Tibial artery (tissue), 4 donors: ENCODE measurements around the gene ALPL.

Source experiments
- DNase-seq, 2 donors: peaks; one replicate each; pipeline ENCODE4 v3.0.0-alpha.2; 2019
- H3K27ac ChIP-seq, 2 donors: fragments of 200-600 bp; sonication (generic) in 1 of 2; 1 replicate in 1 of 2; 2 replicates in 1 of 2; pipeline ENCODE4 v1.5.1; 2018 to 2019; ENCODE audit warnings: mild to moderate bottlenecking in 1 of 2
- H3K27me3 ChIP-seq, 2 donors: fragments of 200-600 bp; sonication (generic) in 1 of 2; one replicate each; pipeline versions ENCODE4 v1.5.1 to v1.6.0; 2016 to 2019
- H3K36me3 ChIP-seq, 3 donors: fragments of 200-600 bp; sonication (generic) in 2 of 3; one replicate each; pipeline ENCODE4 v1.5.1; 2016 to 2019; ENCODE audit warnings: mild to moderate bottlenecking in 2 of 3
- H3K4me1 ChIP-seq, 4 donors: fragments of 200-600 bp; sonication (generic) in 2 of 4; 1 replicate in 3 of 4; 2 replicates in 1 of 4; pipeline ENCODE4 v1.5.1; 2016 to 2019
- H3K4me3 ChIP-seq, 2 donors: fragments of 200-600 bp; sonication (generic) in 1 of 2; 1 replicate in 1 of 2; 2 replicates in 1 of 2; pipeline ENCODE4 v1.5.1; 2018 to 2019; ENCODE audit warnings: mild to moderate bottlenecking in 2 of 2
- H3K9me3 ChIP-seq, 3 donors: fragments of 200-600 bp; sonication (generic) in 1 of 3; one replicate each; pipeline ENCODE4 v1.5.1; 2016 to 2019
- CTCF ChIP-seq, 2 experiments: fragments of 200-600 bp in 1 of 2; fragments of 450-650 bp in 1 of 2; IDR thresholded peaks; one replicate each; pipeline ENCODE4 v1.5.1; 2017 to 2019; ENCODE audit warnings: antibody characterized with exemption in 2 of 2, mild to moderate bottlenecking in 1 of 2, moderate library complexity in 1 of 2
- intact Hi-C: fragments of 100-400 bp; cut with DNase I; formaldehyde crosslinking; loops from one replicate; pipeline ENCODE4 v1.15.0; 2023; ENCODE audit warnings: low total_unique reads

ALPL gene

GRCh38 chr1:21589618-21590017, 80.4 kb downstream of the ALPL start:
- Histone ChIP-seq H3K4me1 (peaks cover 0 to 17% (median 7%) of the 10 kb centered on the region in 4 donors), H3K27me3 (peaks cover 0 to 87% of the 10 kb centered on the region in 2 donors), H3K9me3 (no peaks in the 10 kb centered on the region), H3K27ac (no peak overlapping the region), H3K36me3 (no peaks in the 10 kb centered on the region), H3K4me3 (no peak overlapping the region)
- intact Hi-C loops = no loop called here
- no peak for TF ChIP-seq CTCF (IDR thresholded peaks at IDR 0.05)
- DNase-seq = no peak

- no peak overlapping the region for H3K4me3 ChIP-seq
- H3K27ac ChIP-seq = no peak overlapping the region
- no peaks in the 10 kb centered on the region for H3K36me3 ChIP-seq
- no peak for TF ChIP-seq CTCF (IDR thresholded peaks at IDR 0.05)
- DNase-seq = no peak
- peaks cover 0 to 17% (median 7%) of the 10 kb centered on the region in 4 donors for H3K4me1 ChIP-seq
- intact Hi-C loops = no loop called here
- H3K27me3 ChIP-seq = peaks cover 0 to 87% of the 10 kb centered on the region in 2 donors
- no peaks in the 10 kb centered on the region for H3K9me3 ChIP-seq
Measured at GRCh38 chr1:21590126-21590880, 81.1 kb downstream of the ALPL start.

GRCh38 chr1:21590934-21591333, 81.7 kb downstream of the ALPL start:
- no peak for DNase-seq
- Histone ChIP-seq H3K4me3 (no peak overlapping the region), H3K36me3 (no peaks in the 10 kb centered on the region), H3K9me3 (no peaks in the 10 kb centered on the region), H3K27ac (no peak overlapping the region), H3K4me1 (peaks cover 0 to 17% (median 7%) of the 10 kb centered on the region in 4 donors), H3K27me3 (peaks cover 0 to 87% of the 10 kb centered on the region in 2 donors)
- intact Hi-C loops = no loop called here
- TF ChIP-seq CTCF (IDR thresholded peaks at IDR 0.05) = no peak

GRCh38 chr1:21592086-21592865, 83.1 kb downstream of the ALPL start:
- Histone ChIP-seq H3K27ac (no peak overlapping the region), H3K36me3 (no peaks in the 10 kb centered on the region), H3K27me3 (peaks cover 0 to 88% of the 10 kb centered on the region in 2 donors), H3K4me3 (no peak overlapping the region), H3K4me1 (peaks cover 0 to 8% (median 0%) of the 10 kb centered on the region in 4 donors), H3K9me3 (no peaks in the 10 kb centered on the region)
- intact Hi-C loops = no loop called here
- TF ChIP-seq CTCF (IDR thresholded peaks at IDR 0.05) = no peak
- DNase-seq = no peak

GRCh38 chr1:21593231-21593630, 84.0 kb downstream of the ALPL start:
- H3K27me3 ChIP-seq = peaks cover 0 to 90% of the 10 kb centered on the region in 2 donors
- H3K36me3 ChIP-seq = no peaks in the 10 kb centered on the region
- no peak overlapping the region for H3K27ac ChIP-seq
- H3K4me3 ChIP-seq = no peak overlapping the region
- intact Hi-C loops = no loop called here
- peaks cover 0 to 7% (median 0%) of the 10 kb centered on the region in 4 donors for H3K4me1 ChIP-seq
- TF ChIP-seq CTCF (IDR thresholded peaks at IDR 0.05) = no peak
- H3K9me3 ChIP-seq = no peaks in the 10 kb centered on the region
- no peak for DNase-seq
